SK-N-MC (cell line): Measurements from ENCODE around the gene MXD4.

Experiments used
- EZH2 ChIP-seq: fragments of 200-600 bp; sonication (generic); IDR thresholded peaks from one replicate; pipeline ENCODE4 v1.6.1; 2017; ENCODE audit warnings: antibody characterized with exemption
- POLR2AphosphoS5 ChIP-seq: IDR thresholded peaks from 2 replicates; pipeline ENCODE4 v1.6.1; 2012; ENCODE audit warnings: mild to moderate bottlenecking, low read depth, low read length, borderline replicate concordance

GRCh38 chr4:2284161-2284933, 22.4 kb upstream of the MXD4 start:
- no peak for TF ChIP-seq POLR2AphosphoS5
- TF ChIP-seq EZH2, result no peak
